Keratinocyte (primary cell): ENCODE results near the gene ZNF169. TPM values are rescaled to one million over a fixed set of nuclear protein-coding genes. Genes with fewer than 3 reads are reported as not detected.
"Not testable (repeated sequence)": the region's sequence is repeated elsewhere in the genome, so short reads cannot be mapped to it uniquely, and the experiment has no call there.

Source experiments
- DNase-seq: peaks from one replicate; pipeline ENCODE4 v3.0.0-alpha.2; 2011; ENCODE audit warnings: low read depth, missing footprints, low spot score
- FAIRE-seq: peaks from 2 replicates; lab custom pipeline; 2011; peaks lifted over from hg19 to GRCh38; lab: Jason Lieb, UNC
- H2AFZ ChIP-seq: 2 replicates; pipeline ENCODE4 v1.6.0; 2012; ENCODE audit warnings: low read length, control low read depth, inconsistent platforms; ENCODE audit not compliant: control insufficient read depth
- H3K27ac ChIP-seq: 2 replicates; pipeline ENCODE4 v1.5.1; 2011; ENCODE audit warnings: low read length; ENCODE audit not compliant: control insufficient read depth, insufficient read depth
- H3K27me3 ChIP-seq: 3 replicates; pipeline ENCODE4 v1.6.0; 2011; ENCODE audit warnings: low read length; ENCODE audit not compliant: control insufficient read depth, insufficient read depth; ENCODE audit errors: extremely low read depth
- H3K36me3 ChIP-seq, 2 experiments: 2 replicates in 1 of 2; 3 replicates in 1 of 2; pipeline ENCODE4 v1.5.1; 2011; ENCODE audit warnings: low read length in 2 of 2, mild to moderate bottlenecking in 1 of 2; ENCODE audit not compliant: control insufficient read depth in 2 of 2, insufficient read depth in 2 of 2; ENCODE audit errors: extremely low read depth in 1 of 2
- H3K4me1 ChIP-seq: 3 replicates; pipeline ENCODE4 v1.5.1; 2011; ENCODE audit warnings: low read length; ENCODE audit not compliant: control insufficient read depth, insufficient read depth; ENCODE audit errors: extremely low read depth
- H3K4me2 ChIP-seq: 3 replicates; pipeline ENCODE4 v1.6.0; 2011; ENCODE audit warnings: low read depth, low read length; ENCODE audit not compliant: control insufficient read depth, insufficient read depth; ENCODE audit errors: extremely low read depth
- H3K4me3 ChIP-seq, 3 experiments: fragments of 200-600 bp in 1 of 3; sonication (generic) in 1 of 3; 2 replicates in 2 of 3; 3 replicates in 1 of 3; pipeline ENCODE4 v1.5.1; 2011 to 2016; ENCODE audit warnings: low read length in 3 of 3, mild to moderate bottlenecking in 3 of 3, control low read depth in 2 of 3, inconsistent platforms in 1 of 3, low read depth in 1 of 3, mixed read lengths in 1 of 3, mixed run types in 1 of 3, moderate library complexity in 1 of 3; ENCODE audit not compliant: control insufficient read depth in 2 of 3, insufficient read depth in 2 of 3; ENCODE audit errors: extremely low read depth in 1 of 3
- H3K79me2 ChIP-seq: 2 replicates; pipeline ENCODE4 v1.6.0; 2012; ENCODE audit warnings: low read length; ENCODE audit not compliant: control insufficient read depth, insufficient read depth
- H3K9ac ChIP-seq: 3 replicates; pipeline ENCODE4 v1.6.0; 2011; ENCODE audit warnings: low read length; ENCODE audit not compliant: control insufficient read depth, insufficient read depth; ENCODE audit errors: extremely low read depth
- H3K9me1 ChIP-seq: 3 replicates; pipeline ENCODE4 v1.6.0; 2011; ENCODE audit warnings: low read length; ENCODE audit not compliant: control insufficient read depth, insufficient read depth; ENCODE audit errors: extremely low read depth
- H3K9me3 ChIP-seq: 2 replicates; pipeline ENCODE4 v1.5.1; 2012; ENCODE audit warnings: low read depth, low read length; ENCODE audit not compliant: control insufficient read depth
- H4K20me1 ChIP-seq: 3 replicates; pipeline ENCODE4 v1.6.0; 2011; ENCODE audit warnings: low read length; ENCODE audit not compliant: control insufficient read depth, insufficient read depth; ENCODE audit errors: extremely low read depth
- dilution Hi-C: fragments of 300-500 bp; cut with MboI; formaldehyde crosslinking; loops from one replicate; pipeline ENCODE4 v1.7.0; 2020; ENCODE audit warnings: low sequenced_read_pairs; ENCODE audit not compliant: extremely low pct_ligation_motif_present
- polyA plus RNA-seq, 5 experiments: library from polyadenylated mRNA; depleted of rRNA in 3 of 5; stranded (reverse) in 3 of 5; stranded (forward) in 1 of 5; unstranded in 1 of 5; fragments of >200 nt; gene quantifications; 1 replicate in 1 of 5; 2 replicates in 3 of 5; 3 replicates in 1 of 5; pipeline versions ENCODE4 v1.2.1 to v1.2.3, GENCODE V29; 2011 to 2012; ENCODE audit warnings: missing spikeins in 2 of 5, low read depth in 1 of 5, low replicate concordance in 1 of 5

ZNF169 gene
- polyA plus RNA-seq, 1 donor (not counting 4 experiments of a cell fraction or from before 2014, with no cell fraction given) = 3.7 TPM

- H3K36me3 ChIP-seq, H4K20me1 ChIP-seq, H3K9me3 ChIP-seq, H3K4me1 ChIP-seq, DNase-seq, H3K27me3 ChIP-seq, FAIRE-seq, H3K27ac ChIP-seq, H2AFZ ChIP-seq, H3K9me1 ChIP-seq, dilution Hi-C loops, H3K79me2 ChIP-seq, H3K9ac ChIP-seq, H3K4me3 ChIP-seq, H3K4me2 ChIP-seq: not testable (repeated sequence)
Measured at GRCh38 chr9:94341703-94342102, 82.6 kb downstream of the ZNF169 start.

- H3K9ac ChIP-seq, FAIRE-seq, DNase-seq, H3K27me3 ChIP-seq, H3K27ac ChIP-seq, H4K20me1 ChIP-seq, H3K4me2 ChIP-seq, H3K4me3 ChIP-seq, H3K36me3 ChIP-seq, H2AFZ ChIP-seq, H3K9me3 ChIP-seq, H3K79me2 ChIP-seq, H3K9me1 ChIP-seq, dilution Hi-C loops, H3K4me1 ChIP-seq: not testable (repeated sequence)
Measured at GRCh38 chr9:94347451-94347850, 88.4 kb downstream of the ZNF169 start.

GRCh38 chr9:94348754-94349153, 89.7 kb downstream of the ZNF169 start:
- FAIRE-seq = peak; percentile 34

More at GRCh38 chr9:94348754-94349153, 89.7 kb downstream of the ZNF169 start:
- H3K36me3 ChIP-seq, H3K9me3 ChIP-seq, H3K9ac ChIP-seq, H3K9me1 ChIP-seq, H2AFZ ChIP-seq, H3K27me3 ChIP-seq, H3K4me2 ChIP-seq, H3K4me1 ChIP-seq, H3K4me3 ChIP-seq, H3K79me2 ChIP-seq, DNase-seq, dilution Hi-C loops, H4K20me1 ChIP-seq, H3K27ac ChIP-seq: not testable (repeated sequence)

Other genes with a start within 250 kb of the ZNF169 start
- 4.4 to 8.2 TPM (median 7.5 TPM) in 3 replicates for gene PTPDC1, start 174.8 kb upstream of the ZNF169 start, polyA plus RNA-seq
- gene NUTM2F, start 69.3 kb downstream of the ZNF169 start, polyA plus RNA-seq = not detected in 3 replicates